GM18858 (cell line): ENCODE results near the gene CRYL1.

Experiments
- ATAC-seq: cut with Tn5 transposase; IDR thresholded peaks from one replicate; pipeline ENCODE4 v1.9.1; 2021; ENCODE audit not compliant: unreplicated experiment

Gene CRYL1

GRCh38 chr13:20402881-20403280 lies 122.8 kb downstream of the CRYL1 start:
- ATAC-seq = no peak

GRCh38 chr13:20401931-20402856 lies 123.5 kb downstream of the CRYL1 start:
- no peak for ATAC-seq

- no peak for ATAC-seq
Measured at GRCh38 chr13:20401531-20401930, 124.1 kb downstream of the CRYL1 start.

GRCh38 chr13:20400774-20401173 lies 124.9 kb downstream of the CRYL1 start:
- no peak for ATAC-seq

- ATAC-seq = no peak
Measured at GRCh38 chr13:20399961-20400360, 125.7 kb downstream of the CRYL1 start.

GRCh38 chr13:20399515-20399914 lies 126.1 kb downstream of the CRYL1 start:
- no peak for ATAC-seq

- ATAC-seq = no peak
Measured at GRCh38 chr13:20398459-20398858, 127.2 kb downstream of the CRYL1 start.

- no peak for ATAC-seq
Measured at GRCh38 chr13:20397896-20398295, 127.8 kb downstream of the CRYL1 start.

GRCh38 chr13:20395061-20395916 lies 130.4 kb downstream of the CRYL1 start:
- no peak for ATAC-seq

- ATAC-seq = no peak
Measured at GRCh38 chr13:20394506-20394905, 131.2 kb downstream of the CRYL1 start.

- no peak for ATAC-seq
Measured at GRCh38 chr13:20394169-20394501, 131.5 kb downstream of the CRYL1 start.

GRCh38 chr13:20393273-20394168 lies 132.1 kb downstream of the CRYL1 start:
- ATAC-seq = no peak

- no peak for ATAC-seq
Measured at GRCh38 chr13:20392530-20392929, 133.1 kb downstream of the CRYL1 start.

GRCh38 chr13:20391597-20392452 lies 133.8 kb downstream of the CRYL1 start:
- no peak for ATAC-seq

GRCh38 chr13:20390526-20391175 lies 135.0 kb downstream of the CRYL1 start:
- no peak for ATAC-seq

GRCh38 chr13:20389696-20390525 lies 135.7 kb downstream of the CRYL1 start:
- ATAC-seq = no peak

GRCh38 chr13:20388184-20388583 lies 137.5 kb downstream of the CRYL1 start:
- ATAC-seq = no peak

GRCh38 chr13:20387441-20387971 lies 138.2 kb downstream of the CRYL1 start:
- ATAC-seq = no peak
